HEK293T (cell line): ENCODE results near the gene FOCAD.
A peak's percentile ranks its signal among the peaks of the same experiment; 100 is the strongest.

Source experiments
- CTCF ChIA-PET: fragments of 350-600 bp; formaldehyde crosslinking; extraction: SDS; loops from one replicate; lab custom pipeline; 2021; ENCODE audit warnings: antibody characterized with exemption, inconsistent platforms; lab: Yijun Ruan, JAX
- POLR2A ChIA-PET: fragments of 350-600 bp; formaldehyde crosslinking; extraction: SDS; loops from one replicate; lab custom pipeline; 2020; ENCODE audit warnings: antibody characterized with exemption, inconsistent platforms; lab: Yijun Ruan, JAX
- DNase-seq: peaks from one replicate; pipeline ENCODE4 v3.0.0; 2012; ENCODE audit warnings: mixed read lengths; ENCODE audit errors: extremely low spot score
- ARNT ChIP-seq: fragments of 450-650 bp; IDR thresholded peaks from 2 replicates; pipeline ENCODE4 v1.6.1; 2017; ENCODE audit warnings: mild to moderate bottlenecking
- BHLHE40 ChIP-seq: fragments of 450-650 bp; IDR thresholded peaks from 2 replicates; pipeline ENCODE4 v1.6.1; 2016; ENCODE audit warnings: mild to moderate bottlenecking, moderate library complexity, borderline replicate concordance
- CTBP1 ChIP-seq: fragments of 450-650 bp; IDR thresholded peaks from 2 replicates; pipeline ENCODE4 v1.6.1; 2016; ENCODE audit warnings: borderline replicate concordance
- ELF4 ChIP-seq: fragments of 450-650 bp; IDR thresholded peaks from 2 replicates; pipeline ENCODE4 v1.6.1; 2017; ENCODE audit warnings: antibody characterized with exemption
- FOXA1 ChIP-seq: fragments of 450-650 bp; IDR thresholded peaks from 2 replicates; pipeline ENCODE4 v1.6.1; 2016; ENCODE audit warnings: mild to moderate bottlenecking
- FOXK2 ChIP-seq: fragments of 450-650 bp; IDR thresholded peaks from 2 replicates; pipeline ENCODE4 v1.6.1; 2016; ENCODE audit warnings: mild to moderate bottlenecking
- FOXM1 ChIP-seq: fragments of 450-650 bp; IDR thresholded peaks from 2 replicates; pipeline ENCODE4 v1.6.1; 2017; ENCODE audit warnings: mild to moderate bottlenecking, borderline replicate concordance
- HDGF ChIP-seq: fragments of 450-650 bp; IDR thresholded peaks from 2 replicates; pipeline ENCODE4 v1.6.1; 2017; ENCODE audit warnings: antibody characterized with exemption, borderline replicate concordance
- L3MBTL2 ChIP-seq: fragments of 450-650 bp; conservative IDR thresholded peaks from 2 replicates; pipeline ENCODE4 v1.6.1; 2016; ENCODE audit warnings: mild to moderate bottlenecking
- LEF1 ChIP-seq: fragments of 450-650 bp; IDR thresholded peaks from 2 replicates; pipeline ENCODE4 v1.6.1; 2017; ENCODE audit warnings: mild to moderate bottlenecking, borderline replicate concordance
- NFRKB ChIP-seq: fragments of 450-650 bp; IDR thresholded peaks from 2 replicates; pipeline ENCODE4 v1.6.1; 2016; ENCODE audit warnings: mild to moderate bottlenecking, moderate library complexity
- SP1 ChIP-seq: fragments of 450-650 bp; IDR thresholded peaks from 2 replicates; pipeline ENCODE4 v1.6.1; 2017
- SUZ12 ChIP-seq: fragments of 450-650 bp; IDR thresholded peaks from 2 replicates; pipeline ENCODE4 v1.6.1; 2016; ENCODE audit warnings: mild to moderate bottlenecking
- TARDBP ChIP-seq: fragments of 450-650 bp; IDR thresholded peaks from 2 replicates; pipeline ENCODE4 v1.6.1; 2016
- ZNF384 ChIP-seq: fragments of 450-650 bp; IDR thresholded peaks from 2 replicates; pipeline ENCODE4 v1.6.1; 2016
- TF ChIP-seq, protein P1 (sequence below): fragments of 450-650 bp; IDR thresholded peaks from 2 replicates; pipeline ENCODE4 v1.6.1; 2016

Gene FOCAD

DNA sequence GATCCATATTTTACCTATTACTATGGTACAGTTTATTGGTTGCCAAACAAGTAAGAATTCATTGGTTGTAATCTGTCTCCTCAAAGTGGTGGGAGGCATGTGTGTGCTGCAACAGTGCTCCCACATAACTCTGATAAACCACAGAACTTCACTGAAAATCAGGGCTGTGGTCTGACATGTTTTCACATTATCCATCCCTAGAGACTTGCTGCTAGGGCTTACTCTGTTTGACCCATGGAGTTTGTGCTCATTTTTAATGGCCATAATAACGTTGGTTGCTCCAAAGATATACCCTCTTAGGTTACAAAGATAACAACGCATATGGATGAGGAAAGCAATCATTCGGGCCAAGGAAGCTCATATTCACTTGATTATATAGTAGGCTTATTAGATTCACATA is 310.4 kb downstream of the FOCAD start:
- peak; percentile 59 for DNase-seq
- CTCF ChIA-PET = no interaction called here
- POLR2A ChIA-PET = no interaction called here
- TF ChIP-seq ELF4 = no peak
- TF ChIP-seq FOXM1 = no peak
- no peak for TF ChIP-seq ZNF384
- TF ChIP-seq HDGF = no peak
- no peak for TF ChIP-seq SP1
- no peak for TF ChIP-seq TARDBP
- TF ChIP-seq CTBP1 = no peak
- no peak for TF ChIP-seq ARNT
- TF ChIP-seq FOXK2 = no peak
- TF ChIP-seq L3MBTL2 = no peak
- no peak for TF ChIP-seq FOXA1
- TF ChIP-seq, protein P1, sequence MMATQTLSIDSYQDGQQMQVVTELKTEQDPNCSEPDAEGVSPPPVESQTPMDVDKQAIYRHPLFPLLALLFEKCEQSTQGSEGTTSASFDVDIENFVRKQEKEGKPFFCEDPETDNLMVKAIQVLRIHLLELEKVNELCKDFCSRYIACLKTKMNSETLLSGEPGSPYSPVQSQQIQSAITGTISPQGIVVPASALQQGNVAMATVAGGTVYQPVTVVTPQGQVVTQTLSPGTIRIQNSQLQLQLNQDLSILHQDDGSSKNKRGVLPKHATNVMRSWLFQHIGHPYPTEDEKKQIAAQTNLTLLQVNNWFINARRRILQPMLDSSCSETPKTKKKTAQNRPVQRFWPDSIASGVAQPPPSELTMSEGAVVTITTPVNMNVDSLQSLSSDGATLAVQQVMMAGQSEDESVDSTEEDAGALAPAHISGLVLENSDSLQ = no peak
- no peak for TF ChIP-seq SUZ12
- no peak for TF ChIP-seq BHLHE40

GRCh38 chr9:20995616-20996015 is 311.6 kb downstream of the FOCAD start:
- TF ChIP-seq LEF1 = no peak
- no peak for TF ChIP-seq L3MBTL2
- TF ChIP-seq SUZ12 = no peak
- no peak for TF ChIP-seq ZNF384
- no peak for TF ChIP-seq CTBP1
- POLR2A ChIA-PET = no interaction called here
- DNase-seq = no peak
- CTCF ChIA-PET = no interaction called here

GRCh38 chr9:20996809-20997208 is 312.8 kb downstream of the FOCAD start:
- POLR2A ChIA-PET = no interaction called here

GRCh38 chr9:20997503-20998076 is 313.5 kb downstream of the FOCAD start:
- CTCF ChIA-PET = no interaction called here

More at GRCh38 chr9:20996809-20997208, 312.8 kb downstream of the FOCAD start:
- DNase-seq = no peak
- TF ChIP-seq ZNF384 (no peak), FOXA1 (no peak), SP1 (no peak), ARNT (no peak), SUZ12 (no peak), BHLHE40 (no peak)
- CTCF ChIA-PET = no interaction called here

DNA sequence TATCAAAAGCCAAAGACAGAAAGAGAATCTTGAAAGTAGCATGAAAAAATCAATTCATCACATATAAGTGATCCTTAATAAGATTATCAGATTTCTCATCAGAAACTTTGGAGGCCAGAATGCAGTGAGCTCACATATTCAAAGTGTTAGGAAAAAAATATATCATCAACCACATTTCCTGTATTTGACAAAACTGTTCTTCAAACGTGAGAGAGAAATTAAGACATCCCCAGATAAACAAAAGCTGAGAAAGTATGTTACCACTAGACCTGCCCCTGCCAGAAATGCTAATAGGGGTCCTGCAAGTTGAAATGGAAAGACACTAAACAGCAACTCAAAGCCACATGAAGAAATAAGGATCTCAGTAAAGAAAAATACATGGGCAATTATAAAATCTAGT is 317.5 kb downstream of the FOCAD start:
- ChIA-PET CTCF (no interaction called here), POLR2A (no interaction called here)
- no peak for DNase-seq
- TF ChIP-seq FOXA1 = no peak
- no peak for TF ChIP-seq NFRKB
- no peak for TF ChIP-seq ELF4
- TF ChIP-seq FOXM1 = no peak
- no peak for TF ChIP-seq BHLHE40
- TF ChIP-seq, protein P1 = no peak
- no peak for TF ChIP-seq CTBP1
- no peak for TF ChIP-seq L3MBTL2
- no peak for TF ChIP-seq HDGF
- no peak for TF ChIP-seq SP1
- TF ChIP-seq ARNT = no peak
- no peak for TF ChIP-seq TARDBP
- no peak for TF ChIP-seq LEF1
- TF ChIP-seq ZNF384 = no peak
- TF ChIP-seq FOXK2 = no peak
- no peak for TF ChIP-seq SUZ12

More at GRCh38 chr9:20997503-20998076, 313.5 kb downstream of the FOCAD start:
- TF ChIP-seq LEF1 (no peak), L3MBTL2 (no peak), FOXK2 (no peak), HDGF (no peak), FOXA1 (no peak), CTBP1 (no peak), SP1 (no peak), ELF4 (no peak), SUZ12 (no peak), TARDBP (no peak)
- DNase-seq = no peak
- POLR2A ChIA-PET = no interaction called here

DNA sequence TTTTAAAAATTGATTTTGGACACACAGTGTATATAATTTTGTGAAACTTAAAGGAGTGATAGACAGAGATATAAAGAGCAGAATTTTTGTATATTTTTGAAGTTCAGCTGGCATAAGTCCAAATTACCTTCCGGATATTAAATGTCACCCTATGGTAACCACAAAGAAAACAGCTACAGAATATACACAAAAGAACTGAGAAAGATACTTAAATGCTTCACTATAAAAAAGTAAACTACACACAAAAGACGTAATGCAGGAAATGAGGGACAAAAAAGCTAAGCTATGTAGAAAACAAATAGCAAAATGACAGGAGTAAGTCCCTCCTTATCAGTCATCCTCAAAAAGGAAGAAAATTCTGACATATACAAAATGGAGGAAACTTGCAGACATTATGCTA is 318.0 kb downstream of the FOCAD start:
- POLR2A ChIA-PET = no interaction called here
- TF ChIP-seq FOXK2 = no peak
- TF ChIP-seq NFRKB = no peak
- no peak for TF ChIP-seq FOXM1
- TF ChIP-seq ZNF384 = no peak
- TF ChIP-seq SP1 = no peak
- no peak for TF ChIP-seq ELF4
- TF ChIP-seq BHLHE40 = no peak
- TF ChIP-seq LEF1 = no peak
- TF ChIP-seq CTBP1 = no peak
- no peak for TF ChIP-seq SUZ12
- TF ChIP-seq ARNT = no peak
- TF ChIP-seq, protein P1 = no peak
- TF ChIP-seq FOXA1 = no peak
- no peak for TF ChIP-seq L3MBTL2
- no peak for TF ChIP-seq HDGF
- no peak for TF ChIP-seq TARDBP
- no peak for DNase-seq
- CTCF ChIA-PET = no interaction called here
